HFF-Myc (cell line): ENCODE measurements around the gene CCDC78.

Experiments
- DNase-seq: peaks from one replicate; pipeline ENCODE4 v3.0.0-alpha.2; 2011; ENCODE audit warnings: low read depth; ENCODE audit errors: extremely low read depth
- H3K4me3 ChIP-seq: replicated peaks from 2 replicates; pipeline ENCODE4 v1.5.1; 2011; ENCODE audit warnings: low read depth, mild to moderate bottlenecking, control low read depth, low read length
- CTCF ChIP-seq: IDR thresholded peaks from 2 replicates; pipeline ENCODE4 v1.5.1; 2012; ENCODE audit warnings: mild to moderate bottlenecking, low read depth, low read length, control low read depth; ENCODE audit errors: missing control alignments

CCDC78 gene

GRCh38 chr16:736936-737481, 10.8 kb upstream of the CCDC78 start:
- no peak for DNase-seq
- H3K4me3 ChIP-seq, result no peak overlapping the region
- TF ChIP-seq CTCF, result no peak

- no peak overlapping the region for H3K4me3 ChIP-seq
- DNase-seq, result no peak
- no peak for TF ChIP-seq CTCF
Measured at GRCh38 chr16:735982-736453, 9.8 kb upstream of the CCDC78 start.

- TF ChIP-seq CTCF, result no peak
- H3K4me3 ChIP-seq, result no peak overlapping the region
Measured at GRCh38 chr16:734981-735881, 9.0 kb upstream of the CCDC78 start.

GRCh38 chr16:734208-734980, 8.2 kb upstream of the CCDC78 start:
- no peak for TF ChIP-seq CTCF
- no peak overlapping the region for H3K4me3 ChIP-seq
- no peak for DNase-seq

More at GRCh38 chr16:734981-735881, 9.0 kb upstream of the CCDC78 start:
- no peak for DNase-seq

GRCh38 chr16:733382-734207, 7.4 kb upstream of the CCDC78 start:
- no peak for DNase-seq
- no peak overlapping the region for H3K4me3 ChIP-seq
- TF ChIP-seq CTCF, result peak; percentile 57

- no peak for DNase-seq
- TF ChIP-seq CTCF, result no peak
- no peak overlapping the region for H3K4me3 ChIP-seq
Measured at GRCh38 chr16:732936-733335, 6.7 kb upstream of the CCDC78 start.
